Endothelial cell of hepatic sinusoid (primary cell): ENCODE results near the gene CLEC4E.
"Not testable (repeated sequence)": the region's sequence is repeated elsewhere in the genome, so short reads cannot be mapped to it uniquely, and the experiment has no call there.

Experiments
- in situ Hi-C: cut with HindIII; loops from 2 replicates; pipeline ENCODE4 v1.10.0; 2017; ENCODE audit warnings: low sequenced_read_pairs

CLEC4E gene, protein sequence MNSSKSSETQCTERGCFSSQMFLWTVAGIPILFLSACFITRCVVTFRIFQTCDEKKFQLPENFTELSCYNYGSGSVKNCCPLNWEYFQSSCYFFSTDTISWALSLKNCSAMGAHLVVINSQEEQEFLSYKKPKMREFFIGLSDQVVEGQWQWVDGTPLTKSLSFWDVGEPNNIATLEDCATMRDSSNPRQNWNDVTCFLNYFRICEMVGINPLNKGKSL

DNA sequence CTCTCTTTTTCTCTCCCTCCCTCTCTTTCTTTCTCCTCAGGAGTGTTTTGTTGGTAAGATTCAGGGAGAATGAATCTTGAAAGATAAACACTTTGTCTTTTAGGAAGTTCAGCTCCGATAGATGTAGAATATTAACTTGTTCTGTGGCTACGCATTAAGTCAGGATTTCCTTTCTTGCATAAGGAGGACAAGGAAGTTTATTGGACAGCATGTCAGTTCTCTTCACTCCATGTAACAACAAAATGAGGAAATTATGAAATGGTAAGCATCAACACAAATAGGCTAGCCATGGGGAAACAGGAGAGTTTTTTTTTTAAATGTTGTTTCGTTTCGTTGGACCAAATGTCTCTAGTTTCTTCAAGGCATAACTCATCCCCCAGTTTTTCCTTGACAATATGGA lies at the start of gene CLEC4E:
Gene CLEC4E (minus strand): TSS at position 75 of the 400 bp plus-strand sequence. CDS start 108 bp downstream, outside the sequence.
- in situ Hi-C loops, result not testable (repeated sequence)

DNA sequence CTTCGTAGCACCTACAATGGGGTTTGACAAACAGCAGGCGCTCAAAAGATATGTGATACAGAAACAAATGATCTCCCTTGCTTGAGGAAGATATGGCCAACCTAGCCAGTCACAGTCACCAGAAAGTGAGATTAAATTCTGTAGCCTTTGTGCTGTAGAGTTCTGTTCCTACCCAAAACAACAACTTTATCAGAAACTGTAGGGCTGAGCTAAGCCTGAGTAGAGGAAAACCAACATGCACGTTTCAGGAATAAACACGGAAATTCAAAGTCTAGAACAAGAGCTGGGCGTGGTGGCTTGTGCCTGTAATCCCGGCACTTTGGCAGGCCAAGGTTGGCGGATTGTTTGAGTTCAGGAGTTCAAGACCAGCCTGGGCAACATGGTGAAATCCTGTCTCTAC lies 49.0 kb upstream of the CLEC4E start:
- in situ Hi-C loops, result no loop called here

DNA sequence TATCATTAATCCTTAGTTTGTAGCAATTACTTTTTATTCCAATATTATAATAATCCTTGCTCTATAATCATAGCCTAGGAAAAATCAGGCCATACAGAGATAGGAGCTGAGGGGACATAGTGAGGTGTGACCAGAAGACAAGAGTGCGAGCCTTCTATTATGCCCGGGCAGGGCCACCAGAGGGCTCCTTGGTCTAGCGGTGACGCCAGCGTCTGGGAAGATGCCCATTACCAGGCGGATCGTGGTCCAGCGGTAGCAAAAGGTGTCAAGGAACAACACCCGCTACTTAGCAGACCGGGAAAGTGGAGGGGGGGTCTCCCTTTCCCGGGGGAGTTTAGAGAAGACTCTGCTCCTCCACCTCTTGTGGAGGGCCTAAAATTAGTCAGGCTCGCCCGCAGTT lies 43.8 kb upstream of the CLEC4E start:
- in situ Hi-C loops, result not testable (repeated sequence)

DNA sequence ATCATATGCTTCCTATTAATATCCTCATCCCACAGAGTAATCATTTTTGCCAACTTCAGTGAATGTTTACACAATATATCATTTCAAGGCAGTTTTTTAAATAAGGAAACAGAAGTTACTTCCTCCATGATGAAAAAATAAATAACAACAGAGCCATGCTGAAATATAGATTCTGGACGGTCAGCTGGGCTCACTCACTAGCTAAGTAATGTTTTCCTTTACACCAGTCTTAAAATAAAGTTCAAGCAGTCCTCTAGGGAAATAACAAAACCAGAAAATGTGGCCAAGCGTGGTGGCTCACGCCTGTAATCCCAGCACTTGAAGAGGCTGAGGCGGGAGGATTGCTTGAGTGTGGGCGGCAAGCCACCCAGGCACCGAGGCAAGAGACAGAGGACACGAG lies 43.3 kb upstream of the CLEC4E start:
- in situ Hi-C loops, result no loop called here

DNA sequence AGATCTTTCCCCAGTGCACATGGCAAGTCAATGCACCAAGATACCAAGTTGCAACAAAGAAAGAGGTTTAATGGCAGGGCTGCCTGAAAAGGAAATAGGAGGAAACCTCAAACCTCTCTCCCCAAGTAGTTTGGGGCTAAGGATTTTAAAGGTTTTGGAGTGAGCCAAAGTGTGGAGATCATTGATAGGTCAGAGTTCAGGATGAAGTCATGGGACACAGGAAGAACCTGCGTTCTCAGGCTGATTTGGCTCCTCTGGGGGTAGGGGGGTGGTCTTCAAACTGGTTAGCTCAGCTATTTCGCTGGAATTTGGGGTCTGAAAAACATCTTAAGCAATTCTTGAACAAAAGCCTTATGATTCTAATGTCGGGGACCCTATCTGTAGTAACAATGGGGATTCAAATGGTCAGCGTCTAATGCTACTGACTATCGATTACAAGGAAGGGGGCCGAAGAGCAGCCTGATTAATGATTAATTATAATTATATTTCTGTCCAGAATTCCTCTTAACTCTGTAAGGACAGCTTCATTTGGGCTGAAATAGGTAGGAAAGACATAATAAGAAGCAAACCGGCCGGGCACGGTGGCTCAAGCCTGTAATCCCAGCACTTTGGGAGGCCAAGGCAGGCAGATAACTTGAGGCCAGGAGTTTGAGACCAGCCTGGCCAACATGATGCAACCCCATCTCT lies 40.5 kb upstream of the CLEC4E start:
- in situ Hi-C loops, result no loop called here

DNA sequence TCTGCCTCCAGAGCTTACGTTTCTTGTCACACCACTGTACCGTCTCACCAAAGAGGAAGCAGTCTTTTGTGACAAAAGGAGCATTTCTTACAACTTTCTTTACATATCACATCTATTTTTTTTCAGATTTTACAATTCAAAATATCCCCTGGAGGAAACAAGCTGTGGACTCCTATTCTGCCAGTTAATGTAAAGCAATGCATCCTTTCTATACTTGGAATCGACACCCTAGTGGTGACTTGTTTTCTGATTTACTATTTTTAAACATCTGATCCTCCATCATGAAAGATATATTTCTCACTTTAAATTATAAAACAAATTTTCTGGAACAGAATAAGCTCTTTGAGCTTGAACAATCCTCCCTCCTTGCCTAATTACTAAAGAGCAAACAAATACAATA lies 37.2 kb upstream of the CLEC4E start:
- in situ Hi-C loops, result no loop called here

DNA sequence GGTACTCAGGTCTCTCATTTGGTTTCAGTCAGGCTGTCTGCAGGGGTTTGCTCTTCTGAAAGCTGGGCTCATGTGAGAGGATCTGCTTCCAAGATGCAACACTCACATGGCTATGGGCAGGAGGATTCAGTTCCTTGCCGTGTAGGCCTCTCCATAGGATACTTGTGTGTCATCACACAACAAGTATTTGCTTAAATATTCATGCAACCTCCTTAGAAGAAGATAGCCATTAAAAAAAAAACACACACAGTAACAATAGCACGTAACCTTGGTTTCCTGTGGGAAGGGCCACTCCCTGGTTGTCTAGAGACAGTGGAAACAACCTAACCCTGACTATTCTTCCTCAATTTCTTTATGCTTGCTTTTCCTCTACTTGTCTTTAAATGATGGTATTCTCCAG lies 31.8 kb upstream of the CLEC4E start:
- in situ Hi-C loops, result no loop called here

DNA sequence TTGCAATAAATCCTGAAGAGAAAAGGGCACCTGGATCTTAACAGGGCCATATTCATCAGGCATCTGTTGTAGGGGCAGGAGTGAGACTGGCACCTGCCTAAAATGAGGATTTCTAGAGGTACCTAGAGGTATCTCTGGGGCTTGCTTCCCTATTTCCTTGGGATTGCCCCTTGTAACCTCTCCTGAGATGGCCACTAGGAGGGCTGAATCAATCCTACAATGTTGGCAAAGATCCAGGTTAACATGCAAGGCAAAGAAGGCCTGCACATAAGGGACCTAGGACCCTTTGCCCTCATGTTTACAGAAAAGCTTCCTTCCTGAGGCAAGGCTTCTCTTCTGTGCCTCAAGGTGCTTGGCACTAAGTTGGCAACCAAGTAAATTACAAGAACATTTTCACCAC lies 25.8 kb upstream of the CLEC4E start:
- in situ Hi-C loops, result no loop called here

DNA sequence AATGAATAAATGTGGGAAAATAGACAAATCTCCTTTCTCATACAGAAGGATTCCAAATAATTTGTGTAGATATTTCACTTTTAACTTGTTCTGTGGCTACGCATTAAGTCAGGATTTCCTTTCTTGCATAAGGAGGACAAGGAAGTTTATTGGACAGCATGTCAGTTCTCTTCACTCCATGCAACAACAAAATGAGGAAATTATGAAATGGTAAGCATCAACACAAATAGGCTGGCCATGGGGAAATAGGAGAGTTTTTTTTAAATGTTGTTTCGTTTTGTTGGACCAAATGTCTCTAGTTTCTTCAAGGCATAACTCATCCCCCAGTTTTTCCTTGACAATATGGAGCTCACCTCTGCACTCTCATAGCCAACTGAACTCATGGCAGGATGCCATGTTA lies 25.3 kb upstream of the CLEC4E start:
- in situ Hi-C loops, result not testable (repeated sequence)

DNA sequence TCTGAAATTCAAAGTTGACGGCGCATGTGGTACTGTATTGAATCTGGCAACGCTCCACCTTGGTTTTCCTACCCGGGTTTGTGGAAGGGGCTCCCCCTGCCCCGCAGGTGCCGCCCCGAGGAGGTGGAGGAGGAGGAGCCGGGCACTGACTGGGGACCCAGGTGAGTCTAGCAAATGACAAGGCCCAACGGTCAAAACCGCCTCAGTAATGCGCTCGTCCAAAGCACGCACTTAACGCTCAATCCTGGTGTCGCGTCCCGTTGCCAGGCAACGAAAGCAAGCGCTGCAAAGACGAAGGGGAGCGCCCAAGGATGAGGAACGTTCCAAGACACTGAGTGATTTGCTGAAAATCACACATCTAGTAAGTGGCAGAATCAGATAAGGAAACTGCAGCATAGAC lies 24.0 kb upstream of the CLEC4E start:
- in situ Hi-C loops, result no loop called here

DNA sequence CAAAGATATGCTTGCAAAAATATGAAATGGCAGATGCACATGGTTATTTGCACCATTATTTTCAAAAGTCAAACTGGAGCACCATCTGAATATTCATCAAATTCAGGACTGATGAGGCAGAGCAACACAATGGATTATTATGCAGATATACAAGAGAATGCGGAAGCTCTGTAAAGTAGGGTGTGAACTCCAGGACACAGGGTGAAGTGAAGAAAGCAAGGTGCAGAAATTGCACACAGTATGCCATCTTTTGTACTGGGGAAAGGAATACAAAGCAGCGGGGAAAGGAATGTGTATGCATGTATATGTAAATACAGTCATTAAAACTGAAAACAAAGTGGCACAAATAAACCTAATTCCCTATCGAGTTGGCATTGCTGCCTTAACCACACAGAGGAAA lies 22.7 kb upstream of the CLEC4E start:
- in situ Hi-C loops, result no loop called here

DNA sequence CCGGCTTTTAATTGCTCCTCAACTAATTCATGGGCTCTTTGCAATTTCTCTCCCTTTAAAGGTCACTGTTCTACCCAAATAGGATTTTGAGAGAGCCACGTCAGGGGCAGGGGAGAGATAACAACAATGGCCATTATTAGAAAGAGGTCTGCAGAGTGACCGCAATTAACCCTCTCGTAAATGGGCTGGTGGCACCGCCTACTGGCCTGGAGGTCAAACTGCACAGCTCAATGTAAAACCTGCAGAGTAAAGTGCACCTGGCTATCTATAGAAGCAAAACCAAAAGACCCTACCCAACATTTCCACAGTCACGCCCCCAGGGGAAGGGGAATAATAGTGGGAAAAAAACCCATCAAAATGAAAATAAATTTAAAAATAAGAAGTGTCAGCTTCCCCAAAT lies 21.6 kb upstream of the CLEC4E start:
- in situ Hi-C loops, result no loop called here

DNA sequence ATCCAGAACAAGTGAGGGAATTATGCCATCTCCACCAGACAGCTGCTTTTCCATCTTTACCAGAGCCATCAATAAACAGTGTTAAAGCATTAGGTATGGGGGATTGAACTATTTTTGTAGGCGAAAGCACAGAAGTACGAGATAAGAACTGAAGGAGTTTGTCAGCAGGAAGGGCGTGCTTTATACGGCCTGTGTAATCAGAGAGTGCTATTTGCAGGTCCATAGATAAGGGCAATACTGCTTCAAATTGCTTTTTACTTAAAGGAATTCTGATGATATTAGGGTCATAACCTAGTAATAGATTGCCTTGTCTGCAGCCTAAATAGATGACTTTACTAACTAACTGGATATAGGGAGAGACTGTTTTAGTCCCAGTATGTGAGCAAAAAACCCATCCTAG lies 20.3 kb upstream of the CLEC4E start:
- in situ Hi-C loops, result no loop called here

DNA sequence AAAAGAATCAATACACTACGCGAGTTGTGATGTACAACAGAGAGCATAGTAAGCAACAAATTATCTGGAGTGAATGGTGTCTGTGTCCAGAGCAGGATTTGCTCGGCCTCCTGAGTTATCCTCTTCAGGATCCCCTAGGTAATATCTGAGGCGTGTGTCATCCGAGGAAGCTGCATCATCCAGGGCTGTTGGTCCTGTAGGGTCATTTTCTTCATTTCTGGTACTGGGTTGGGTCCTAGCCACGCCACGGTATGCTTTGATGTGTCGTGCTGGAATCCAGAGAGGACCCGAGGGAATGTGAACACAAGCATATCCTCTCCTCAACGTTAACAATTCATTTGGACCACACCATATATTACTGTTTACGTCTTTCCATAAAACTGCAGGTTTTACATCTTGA lies 19.0 kb upstream of the CLEC4E start:
- in situ Hi-C loops, result no loop called here

DNA sequence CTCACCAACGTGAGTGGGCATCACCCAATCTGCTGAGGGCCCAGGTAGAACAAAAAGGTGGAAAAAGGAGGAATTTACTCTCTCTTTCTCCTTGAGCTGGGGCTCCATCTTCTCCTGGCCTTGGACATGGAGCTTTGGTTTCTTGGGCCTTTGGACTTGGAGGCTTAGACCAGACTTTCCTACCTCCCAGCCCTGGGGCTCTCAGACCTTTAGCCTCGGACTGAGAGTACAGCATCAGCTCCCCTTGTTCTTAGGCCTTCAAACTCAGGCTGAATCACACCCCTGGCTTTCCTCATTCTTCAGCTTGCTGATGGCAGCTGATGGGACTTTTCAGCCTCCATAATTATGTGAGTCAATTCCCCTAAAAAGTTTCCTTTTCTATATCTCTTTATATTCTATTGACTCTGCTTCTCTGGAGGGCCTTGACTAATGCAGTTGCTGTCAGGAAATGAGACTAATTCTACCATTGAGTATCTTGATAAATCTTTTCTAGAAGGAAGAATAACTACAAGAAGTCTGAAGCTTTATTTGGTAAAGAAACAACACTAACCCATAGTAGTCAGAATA lies 15.9 kb upstream of the CLEC4E start:
- in situ Hi-C loops, result no loop called here

DNA sequence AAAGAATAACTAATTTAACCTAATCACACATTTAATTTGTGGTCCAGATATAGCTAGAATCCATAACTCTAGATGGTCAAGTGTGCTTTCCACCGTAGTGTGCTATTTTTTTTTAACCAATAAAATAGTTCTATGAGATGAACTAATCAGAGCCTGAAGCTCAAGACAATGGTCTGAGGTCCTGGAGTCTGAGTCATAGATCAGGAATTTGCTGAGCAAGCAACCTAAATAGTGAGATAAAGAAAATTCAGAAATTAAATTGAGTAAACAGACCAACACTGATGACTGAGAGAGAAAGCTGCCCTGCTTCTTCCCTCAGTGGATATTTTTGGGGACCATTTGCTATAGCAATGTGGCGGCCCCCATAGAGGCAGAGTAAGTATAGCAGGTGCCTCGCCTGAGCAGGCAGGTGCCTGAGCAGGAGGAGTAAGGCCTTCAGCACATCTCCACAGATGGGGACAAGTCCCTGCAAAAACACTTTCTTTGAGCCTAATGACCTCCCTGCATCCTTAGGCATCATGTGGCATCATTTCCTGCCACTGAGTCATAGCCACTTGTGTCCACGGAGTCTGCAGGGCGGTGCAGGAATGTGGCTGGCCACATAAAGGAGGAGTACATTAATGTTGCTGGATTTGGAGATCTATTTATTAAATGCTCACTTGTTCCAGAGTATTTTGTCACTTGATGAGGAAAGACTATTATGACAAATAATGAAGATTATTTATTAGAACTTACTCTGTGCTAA lies 13.9 kb upstream of the CLEC4E start:
- in situ Hi-C loops, result no loop called here

DNA sequence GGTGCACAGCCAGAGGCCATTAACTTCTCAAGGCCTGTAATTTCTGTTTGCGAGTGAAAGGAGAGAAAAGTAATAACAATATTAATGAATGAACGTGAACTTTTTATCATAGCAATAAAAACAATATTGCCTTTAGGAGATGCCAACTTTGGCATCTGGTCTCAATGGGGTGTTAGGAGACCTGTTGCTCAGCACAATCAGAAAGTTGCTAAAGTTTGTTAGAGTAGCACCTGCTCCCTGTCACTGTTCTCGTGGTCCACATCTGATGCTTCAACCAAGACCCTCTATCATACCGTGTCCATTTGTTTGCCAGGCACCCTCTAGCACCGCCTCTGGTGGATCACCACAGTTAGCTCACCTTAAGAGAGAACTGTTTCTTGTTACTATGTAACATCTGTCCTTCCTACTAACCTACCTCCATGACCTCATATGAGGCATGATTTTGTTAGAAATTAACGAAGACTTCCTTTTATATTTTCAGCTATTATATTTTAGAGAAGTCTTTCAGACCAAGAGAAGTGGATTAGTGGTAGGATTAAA lies 12.5 kb upstream of the CLEC4E start:
- in situ Hi-C loops, result no loop called here

DNA sequence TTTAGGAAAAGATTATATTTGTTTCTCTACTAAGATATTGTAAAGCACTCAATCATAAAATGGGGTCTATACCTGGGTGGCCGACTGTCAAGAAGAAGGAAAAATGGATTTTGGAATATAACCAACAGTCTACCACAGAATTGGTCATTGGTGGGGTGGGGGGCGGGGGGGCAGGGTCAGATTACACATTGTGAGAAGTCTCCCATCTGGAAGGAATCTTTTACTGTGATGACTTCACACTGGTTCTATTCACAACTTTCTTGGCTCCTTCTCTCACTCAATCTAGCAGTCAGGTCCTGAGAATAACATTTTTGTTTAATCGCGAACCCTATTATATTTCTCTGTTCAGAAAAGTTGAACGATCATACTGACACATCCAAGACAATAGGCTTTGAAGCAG lies 8.7 kb upstream of the CLEC4E start:
- in situ Hi-C loops, result no loop called here

DNA sequence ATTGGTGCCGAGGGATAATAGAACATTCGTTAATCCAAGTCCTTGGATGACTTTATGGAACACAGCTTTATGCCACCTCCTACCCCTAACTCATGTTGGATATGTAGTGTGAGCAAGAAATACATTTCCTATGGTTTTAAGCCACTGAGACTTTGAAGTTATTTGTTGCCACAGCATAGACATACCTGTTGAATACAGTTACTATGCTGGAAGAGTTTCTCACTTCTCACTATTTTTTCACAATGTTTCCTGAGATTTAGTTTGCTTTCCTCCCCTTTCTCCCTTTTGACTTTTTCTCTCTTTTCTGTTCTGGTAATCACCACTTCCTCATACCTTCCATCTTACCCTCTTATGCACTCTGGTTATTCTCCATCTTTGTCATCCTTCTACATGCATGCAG lies 7.5 kb upstream of the CLEC4E start:
- in situ Hi-C loops, result no loop called here

DNA sequence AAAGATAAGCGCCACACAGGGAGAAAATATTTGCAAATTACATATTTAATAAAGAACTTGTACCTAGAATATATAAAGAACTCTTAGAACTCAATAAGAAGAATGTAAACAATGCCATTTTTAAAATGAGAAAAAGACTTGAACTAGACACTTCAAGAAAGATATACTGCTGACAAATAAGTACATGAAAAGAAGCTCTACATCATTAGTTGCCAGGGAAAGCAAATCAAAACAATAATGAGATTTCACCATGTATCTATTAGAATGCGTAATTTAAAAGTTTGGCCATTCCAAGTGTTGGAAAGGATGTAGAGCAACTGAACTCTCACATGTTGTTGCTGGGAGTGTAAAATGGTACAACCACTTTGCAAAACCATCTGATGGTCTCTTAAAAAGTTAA lies 6.9 kb upstream of the CLEC4E start:
- in situ Hi-C loops, result no loop called here

DNA sequence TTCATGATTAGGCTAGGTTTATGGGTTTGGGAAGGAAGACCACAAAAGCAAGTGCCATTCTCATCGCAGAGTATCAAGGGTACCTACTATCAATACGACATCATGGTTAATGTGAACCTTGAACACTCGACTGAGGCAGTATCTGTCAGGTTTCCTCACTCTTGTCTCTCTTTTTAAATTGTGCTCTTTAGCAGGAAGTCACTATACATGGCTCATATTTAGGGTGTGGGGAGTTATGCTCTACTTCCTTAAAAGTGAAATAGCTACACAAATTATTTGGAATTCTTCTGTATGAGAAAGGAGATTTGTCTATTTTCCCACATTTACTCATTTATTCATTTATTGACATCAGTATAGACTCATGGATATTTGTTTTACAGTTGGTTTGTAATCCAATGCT lies 5.9 kb upstream of the CLEC4E start:
- in situ Hi-C loops, result no loop called here

DNA sequence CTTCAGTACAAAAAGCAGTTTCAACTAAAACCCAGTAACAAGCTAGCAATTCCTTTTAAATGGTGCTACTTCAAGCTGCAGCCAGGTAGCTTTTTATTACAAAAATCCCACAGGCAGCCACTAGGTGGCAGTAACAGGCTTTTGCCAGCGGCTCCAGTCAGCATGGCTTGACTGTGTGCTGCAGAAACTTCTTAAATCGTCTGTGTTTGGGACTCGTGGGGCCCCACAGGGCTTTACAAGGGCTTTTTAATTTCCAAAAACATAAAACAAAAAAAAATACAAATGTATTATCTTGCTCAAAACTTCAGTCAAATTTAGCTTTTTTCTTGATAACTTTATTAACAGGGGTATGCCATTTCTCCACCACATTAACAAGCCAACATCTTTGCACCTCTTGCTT lies 3.6 kb upstream of the CLEC4E start:
- in situ Hi-C loops, result no loop called here
